HEK293 (cell line): ENCODE data around the gene TUBGCP6.

Experiments used
- CTCF ChIP-seq: fragments of 450-650 bp; formaldehyde crosslinking; IDR thresholded peaks from 2 replicates; pipeline ENCODE4 v1.5.1; 2016; ENCODE audit warnings: missing biosample characterization, missing genetic modification characterization
- SP2 ChIP-seq: fragments of 450-650 bp; formaldehyde crosslinking; IDR thresholded peaks from 2 replicates; pipeline ENCODE4 v1.5.1; 2016; ENCODE audit warnings: missing biosample characterization, missing genetic modification characterization
- ZEB2 ChIP-seq: fragments of 450-650 bp; formaldehyde crosslinking; IDR thresholded peaks from 2 replicates; pipeline ENCODE4 v1.5.1; 2016; ENCODE audit warnings: missing biosample characterization, missing genetic modification characterization
- ZNF518A ChIP-seq: fragments of 450-650 bp; formaldehyde crosslinking; conservative IDR thresholded peaks from 2 replicates; pipeline ENCODE4 v1.5.1; 2016; ENCODE audit warnings: low read depth, missing biosample characterization, missing genetic modification characterization

GRCh38 chr22:50274311-50274710 is 29.5 kb upstream of the TUBGCP6 start:
- no peak for TF ChIP-seq CTCF
- TF ChIP-seq ZNF518A (tag by site-specific recombination), result no peak
- no peak for TF ChIP-seq ZEB2
- no peak for TF ChIP-seq SP2 (tag by site-specific recombination)
